22Rv1 (cell line): Measurements from ENCODE around the gene ARHGEF10L.

ENCODE experiments used
- CTCF ChIP-seq: fragments of 450-650 bp; IDR thresholded peaks from 2 replicates; pipeline ENCODE4 v1.5.1; 2017; ENCODE audit warnings: mild to moderate bottlenecking
- ZFX ChIP-seq: fragments of 450-650 bp; IDR thresholded peaks from 2 replicates; pipeline ENCODE4 v1.6.1; 2017; ENCODE audit warnings: antibody characterized with exemption, borderline replicate concordance

DNA sequence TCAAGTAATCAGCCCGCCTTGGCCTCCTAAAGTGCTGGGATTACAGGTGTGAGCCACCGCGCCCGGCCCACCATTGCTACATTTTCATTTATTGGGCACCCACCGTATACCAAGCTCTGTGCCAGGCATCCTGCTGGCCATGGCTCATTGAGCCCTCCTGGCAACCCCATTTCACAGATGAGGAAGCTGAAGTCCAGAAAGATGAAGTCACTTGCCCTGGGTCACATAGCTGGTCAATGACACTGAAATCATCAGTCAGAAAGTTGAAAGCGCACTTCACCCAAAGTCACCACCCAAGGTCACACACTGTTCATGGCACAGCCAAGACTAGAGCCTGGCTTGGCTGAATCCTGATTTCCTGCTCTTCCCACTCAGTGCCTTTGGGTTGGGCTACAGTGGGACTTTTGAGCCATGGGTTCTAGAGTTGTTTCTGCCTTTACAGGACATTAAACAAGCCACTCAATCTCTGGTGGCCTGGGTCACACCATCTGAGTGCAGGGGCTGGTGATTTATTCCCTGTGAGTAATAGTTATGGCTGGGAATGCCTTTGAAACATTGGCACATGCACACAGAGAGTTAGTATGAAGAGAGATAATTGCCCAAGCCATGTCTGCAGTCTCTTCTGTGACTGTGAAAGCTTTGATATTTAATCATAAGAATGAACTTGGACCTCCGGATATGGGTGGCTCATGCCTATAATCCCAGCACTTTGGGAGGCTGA, 16.0 kb upstream of the ARHGEF10L start:
- TF ChIP-seq CTCF = no peak
- TF ChIP-seq ZFX = no peak
